HCT116 (cell line): ENCODE data around the gene ACTN3. TPM values are rescaled to one million over a fixed set of nuclear protein-coding genes. Genes with fewer than 3 reads are reported as not detected.

ENCODE experiments used
- ATAC-seq: fragments of 200-7000 bp; cut with Tn5 transposase; 2 replicates; pipeline ENCODE4 v1.9.1; 2020; ENCODE audit warnings: mild to moderate bottlenecking, moderate library complexity
- BruUV-seq: library from RNA; stranded (reverse); fragments of 400-500 nt; replicated peaks from 2 replicates; lab custom pipeline; 2021; lab: Mats Ljungman, UMichigan
- CTCF ChIA-PET: fragments of 300-600 bp; sonication (Branson Sonifier 250); formaldehyde crosslinking; loops from one replicate; lab custom pipeline; 2021; ENCODE audit warnings: antibody characterized with exemption; lab: Charles Lee
- POLR2A ChIA-PET: fragments of 300-600, 350-600 bp; sonication (Branson Sonifier 250); formaldehyde crosslinking; loops from one replicate; lab custom pipeline; 2021; ENCODE audit warnings: antibody characterized with exemption; lab: Charles Lee
- RAD21 ChIA-PET, 2 experiments: fragments of 300-600 bp; sonication (Branson Sonifier 250); formaldehyde crosslinking; loops; one replicate each; lab custom pipeline; 2023; ENCODE audit warnings: low total read pairs in 2 of 2; ENCODE audit not compliant: uncharacterized antibody in 2 of 2, unreplicated experiment in 2 of 2, low non-redundant PET in 1 of 2; lab: Charles Lee
- DNase-seq: peaks from one replicate; pipeline ENCODE4 v3.0.0-alpha.2; 2010; ENCODE audit warnings: low read depth, low spot score
- H2AFZ ChIP-seq: fragments of 200-600 bp; shearing (Covaris generic), sonication (generic); 2 replicates; pipeline ENCODE4 v1.6.1; 2017; ENCODE audit warnings: low read depth, mixed run types, mixed read lengths, antibody characterized with exemption, low read length; ENCODE audit not compliant: poor library complexity, severe bottlenecking
- H3K27ac ChIP-seq: 2 replicates; pipeline ENCODE4 v1.5.1; 2012; ENCODE audit warnings: low read depth, low read length
- H3K27me3 ChIP-seq: fragments of 200-600 bp; sonication (generic); 2 replicates; pipeline ENCODE4 v1.6.1; 2016; ENCODE audit warnings: mixed run types, low read length, mixed read lengths; ENCODE audit not compliant: insufficient read depth
- H3K36me3 ChIP-seq, 2 experiments: fragments of 200-500 bp in 1 of 2; fragments of 200-600 bp in 1 of 2; sonication (Bioruptor generic) in 1 of 2; sonication (generic) in 1 of 2; 2 replicates each; pipeline versions ENCODE4 v1.5.1 to v1.6.1; 2014 to 2016; ENCODE audit warnings: low read length in 2 of 2, inconsistent platforms in 1 of 2, mixed read lengths in 1 of 2, mixed run types in 1 of 2; ENCODE audit not compliant: insufficient read depth in 2 of 2, control insufficient read depth in 1 of 2
- H3K4me1 ChIP-seq, 2 experiments: fragments of 200-600 bp in 1 of 2; sonication (generic) in 1 of 2; 2 replicates each; pipeline versions ENCODE4 v1.5.1 to v1.6.1; 2012 to 2017; ENCODE audit warnings: low read length in 2 of 2, inconsistent platforms in 1 of 2, mild to moderate bottlenecking in 1 of 2, mixed read lengths in 1 of 2, mixed run types in 1 of 2, moderate library complexity in 1 of 2; ENCODE audit not compliant: insufficient read depth in 2 of 2, control insufficient read depth in 1 of 2
- H3K4me2 ChIP-seq: fragments of 200-600 bp; sonication (generic); 2 replicates; pipeline ENCODE4 v1.6.1; 2017; ENCODE audit warnings: mixed run types, low read length, mixed read lengths
- H3K4me3 ChIP-seq, 2 experiments: fragments of 200-600 bp in 1 of 2; sonication (generic) in 1 of 2; replicated peaks in 1 of 2; 2 replicates each; pipeline ENCODE4 v1.5.1; 2011 to 2016; ENCODE audit warnings: low read length in 2 of 2, control low read depth in 1 of 2, low read depth in 1 of 2, mild to moderate bottlenecking in 1 of 2, mixed read lengths in 1 of 2, mixed run types in 1 of 2
- H3K79me2 ChIP-seq: fragments of 200-600 bp; sonication (generic); 2 replicates; pipeline ENCODE4 v1.6.1; 2017; ENCODE audit warnings: mild to moderate bottlenecking, mixed run types, low read length, moderate library complexity, mixed read lengths; ENCODE audit not compliant: insufficient read depth
- H3K9ac ChIP-seq: fragments of 200-600 bp; sonication (generic); 2 replicates; pipeline ENCODE4 v1.6.1; 2016; ENCODE audit warnings: low read length, mixed read lengths
- H3K9me2 ChIP-seq: fragments of 200-600 bp; sonication (generic), shearing (Covaris generic); 2 replicates; pipeline ENCODE4 v1.6.1; 2017; ENCODE audit warnings: mixed run types, mild to moderate bottlenecking, moderate library complexity; ENCODE audit not compliant: insufficient read depth
- H3K9me3 ChIP-seq, 2 experiments: fragments of 200-500 bp in 1 of 2; fragments of 200-600 bp in 1 of 2; sonication (Bioruptor generic) in 1 of 2; sonication (generic) in 1 of 2; 2 replicates each; pipeline ENCODE4 v1.6.1; 2014 to 2017; ENCODE audit warnings: low read length in 2 of 2, mixed read lengths in 2 of 2, inconsistent platforms in 1 of 2, low read depth in 1 of 2, mild to moderate bottlenecking in 1 of 2, mixed run types in 1 of 2, moderate library complexity in 1 of 2; ENCODE audit not compliant: control insufficient read depth in 1 of 2, insufficient read depth in 1 of 2
- H4K20me1 ChIP-seq: fragments of 200-600 bp; sonication (generic), shearing (Covaris generic); 2 replicates; pipeline ENCODE4 v1.6.1; 2017; ENCODE audit warnings: mixed run types, mild to moderate bottlenecking, moderate library complexity; ENCODE audit not compliant: insufficient read depth
- ATF3 ChIP-seq: IDR thresholded peaks from 2 replicates; pipeline ENCODE4 v1.6.1; 2012
- CTCF ChIP-seq, 3 experiments: fragments of 200-600 bp in 1 of 3; sonication (generic) in 1 of 3; IDR thresholded peaks in 2 of 3; conservative IDR thresholded peaks in 1 of 3; 2 replicates each; pipeline ENCODE4 v1.5.1; 2012 to 2017; ENCODE audit warnings: low read depth in 2 of 3, low read length in 2 of 3, antibody characterized with exemption in 1 of 3, borderline replicate concordance in 1 of 3, control low read depth in 1 of 3, mild to moderate bottlenecking in 1 of 3, mixed read lengths in 1 of 3, mixed run types in 1 of 3, moderate library complexity in 1 of 3; ENCODE audit not compliant: insufficient read depth in 1 of 3
- EGR1 ChIP-seq: IDR thresholded peaks from 2 replicates; pipeline ENCODE4 v1.6.1; 2012; ENCODE audit warnings: low read depth
- EZH2 ChIP-seq: fragments of 200-600 bp; sonication (generic); IDR thresholded peaks from 2 replicates; pipeline ENCODE4 v1.6.1; 2017; ENCODE audit warnings: antibody characterized with exemption, mixed run types
- EZH2phosphoT487 ChIP-seq: fragments of 200-600 bp; IDR thresholded peaks from 2 replicates; pipeline ENCODE4 v1.6.1; 2018; ENCODE audit warnings: antibody characterized with exemption, borderline replicate concordance
- FOSL1 ChIP-seq: IDR thresholded peaks from 2 replicates; pipeline ENCODE4 v1.6.1; 2012; ENCODE audit warnings: low read depth
- POLR2AphosphoS5 ChIP-seq: IDR thresholded peaks from 2 replicates; pipeline ENCODE4 v1.6.1; 2011; ENCODE audit warnings: mild to moderate bottlenecking, low read depth, low read length, moderate library complexity
- RAD21 ChIP-seq: IDR thresholded peaks from 2 replicates; pipeline ENCODE4 v1.6.1; 2012; ENCODE audit warnings: low read depth, mild to moderate bottlenecking
- SP1 ChIP-seq: IDR thresholded peaks from 2 replicates; pipeline ENCODE4 v1.6.1; 2012; ENCODE audit warnings: low read depth
- ZBTB33 ChIP-seq: IDR thresholded peaks from 2 replicates; pipeline ENCODE4 v1.6.1; 2011; ENCODE audit warnings: mild to moderate bottlenecking, low read length, moderate library complexity; ENCODE audit not compliant: insufficient replicate concordance; ENCODE audit errors: extremely low read depth
- ZNF274 ChIP-seq: fragments of 200-500 bp; sonication (Bioruptor generic); IDR thresholded peaks from 2 replicates; pipeline ENCODE4 v1.6.1; 2014; ENCODE audit warnings: mild to moderate bottlenecking, low read depth, low read length, inconsistent platforms
- intact Hi-C: fragments of 100-400 bp; cut with micrococcal nuclease; formaldehyde crosslinking; loops from 2 replicates; pipeline ENCODE4 v1.10.0; 2022
- total RNA-seq: library from RNA; stranded (reverse); gene quantifications from one replicate; pipeline ENCODE4 v1.2.1, GENCODE V29; 2021; ENCODE audit not compliant: unreplicated experiment

ACTN3 gene
- total RNA-seq, 1 experiment from 2014 or later, result not detected

DNA sequence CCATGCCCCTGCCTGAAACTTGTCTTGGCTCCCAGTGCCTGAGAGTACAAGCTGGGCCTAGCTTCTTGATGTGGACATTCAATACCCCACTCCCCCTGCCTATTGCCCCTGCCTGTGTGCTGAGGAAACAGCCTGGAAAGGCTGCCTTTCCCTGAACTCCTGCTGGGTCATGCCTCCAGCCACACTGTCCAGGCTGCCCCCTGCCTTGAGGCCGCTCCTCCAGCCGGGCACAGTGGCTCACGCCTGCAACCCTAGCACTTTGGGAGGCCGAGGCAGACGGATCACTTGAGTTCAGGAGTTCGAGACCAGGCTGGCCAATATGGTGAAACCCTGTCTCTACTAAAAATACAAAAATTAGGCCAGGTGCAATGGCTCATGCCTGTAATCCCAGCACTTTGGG is 56.4 kb downstream of the ACTN3 start:
- no peak for TF ChIP-seq ZBTB33
- TF ChIP-seq, all 23 proteins: peak for 0
- Histone ChIP-seq H3K9ac (no peak overlapping the region), H3K36me3 (peaks cover 2 to 4% of the 10 kb centered on the region in 2 experiments; a peak in 3 of 4 replicates), H3K79me2 (no peaks in the 10 kb centered on the region), H3K4me1 (peaks cover 0 to 6% of the 10 kb centered on the region in 2 experiments; a peak in 1 of 4 replicates), H3K4me2 (no peak overlapping the region), H3K4me3 (no peak overlapping the region), H3K9me2 (no peaks in the 10 kb centered on the region), H3K9me3 (no peaks in the 10 kb centered on the region), H3K27me3 (no peaks in the 10 kb centered on the region), H2AFZ (no peak overlapping the region), H4K20me1 (no peaks in the 10 kb centered on the region), H3K27ac (no peak overlapping the region)
- ATAC-seq (no peak), DNase-seq (no peak)
- intact Hi-C loops, result no loop called here
- ChIA-PET CTCF (no interaction called here), RAD21 (no interaction called here), POLR2A (no interaction called here)
- BruUV-seq, result no TSS peak

DNA sequence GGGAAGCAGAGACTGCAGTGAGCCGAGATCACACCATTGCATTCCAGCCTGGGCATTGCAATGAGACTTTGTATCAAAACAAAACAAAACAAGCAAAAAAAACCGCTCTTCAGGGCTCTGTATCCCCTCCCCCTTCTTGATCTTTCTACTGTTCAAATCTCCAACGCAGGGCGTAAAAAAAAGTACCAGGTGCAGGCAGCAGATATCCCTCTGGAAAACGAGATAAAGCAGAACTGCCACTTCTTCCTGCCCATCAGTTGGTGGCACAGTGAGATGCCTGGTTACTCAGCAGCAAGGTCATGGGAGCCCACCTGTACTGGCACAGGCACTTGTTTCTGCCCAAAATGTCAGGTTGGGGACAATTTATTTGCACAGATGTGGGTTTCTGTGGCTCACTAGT is 57.5 kb downstream of the ACTN3 start:
- CTCF ChIA-PET, result no interaction called here
- RAD21 ChIA-PET, result no interaction called here
- intact Hi-C loops, result no loop called here
- Histone ChIP-seq H3K27me3 (no peaks in the 10 kb centered on the region), H3K4me2 (no peak overlapping the region), H3K9me2 (no peaks in the 10 kb centered on the region), H3K4me3 (no peak overlapping the region), H3K9me3 (no peaks in the 10 kb centered on the region), H3K9ac (no peak overlapping the region), H3K4me1 (peaks cover 0 to 6% of the 10 kb centered on the region in 2 experiments; a peak in 1 of 4 replicates), H2AFZ (no peak overlapping the region), H4K20me1 (no peaks in the 10 kb centered on the region), H3K36me3 (peaks cover 0 to 4% of the 10 kb centered on the region in 2 experiments; a peak in 3 of 4 replicates), H3K79me2 (no peaks in the 10 kb centered on the region), H3K27ac (no peak overlapping the region)
- no TSS peak for BruUV-seq
- ATAC-seq, result no peak
- POLR2A ChIA-PET, result no interaction called here
- DNase-seq, result no peak
- TF ChIP-seq RAD21, result no peak
- no peak for TF ChIP-seq CTCF (IDR thresholded peaks at IDR 0.05 in 2 of 3, conservative IDR thresholded peaks at IDR 0.05 in 1 of 3; ENCODE audit: borderline replicate concordance in 1 of 3, insufficient read depth in 1 of 3, low read depth in 2 of 3, low read length in 2 of 3)
- TF ChIP-seq FOSL1, result no peak
- TF ChIP-seq EGR1, result no peak
- no peak for TF ChIP-seq ZBTB33
- TF ChIP-seq SP1, result no peak
- TF ChIP-seq EZH2phosphoT487, result no peak
- TF ChIP-seq EZH2, result no peak
- no peak for TF ChIP-seq ZNF274
- no peak for TF ChIP-seq POLR2AphosphoS5
- no peak for TF ChIP-seq ATF3
